Ishikawa (cell line): ENCODE results near the gene NDST1.
A peak's percentile ranks its signal among the peaks of the same experiment; 100 is the strongest.

Experiments
- CEBPB ChIP-seq: IDR thresholded peaks from 2 replicates; pipeline ENCODE4 v1.6.1; 2012
- CREB1 ChIP-seq: IDR thresholded peaks from 2 replicates; pipeline ENCODE4 v1.6.1; 2012; ENCODE audit warnings: low read depth
- EGR1 ChIP-seq: IDR thresholded peaks from 2 replicates; pipeline ENCODE4 v1.6.1; 2012
- EP300 ChIP-seq: IDR thresholded peaks from 2 replicates; pipeline ENCODE4 v1.6.1; 2012; ENCODE audit warnings: borderline replicate concordance
- FOXM1 ChIP-seq: IDR thresholded peaks from 2 replicates; pipeline ENCODE4 v1.6.1; 2012; ENCODE audit warnings: low read depth, borderline replicate concordance
- NFIC ChIP-seq: IDR thresholded peaks from 2 replicates; pipeline ENCODE4 v1.6.1; 2012
- RAD21 ChIP-seq: IDR thresholded peaks from 2 replicates; pipeline ENCODE4 v1.6.1; 2012; ENCODE audit warnings: low read depth
- TAF1 ChIP-seq: IDR thresholded peaks from 2 replicates; pipeline ENCODE4 v1.6.1; 2012; ENCODE audit warnings: low read depth, mild to moderate bottlenecking
- TCF12 ChIP-seq: IDR thresholded peaks from 2 replicates; pipeline ENCODE4 v1.6.1; 2012; ENCODE audit warnings: low read depth
- TEAD4 ChIP-seq: IDR thresholded peaks from 2 replicates; pipeline ENCODE4 v1.6.1; 2012
- USF1 ChIP-seq: IDR thresholded peaks from 2 replicates; pipeline ENCODE4 v1.6.1; 2012
- YY1 ChIP-seq: IDR thresholded peaks from 2 replicates; pipeline ENCODE4 v1.6.1; 2012; ENCODE audit warnings: low read depth
- ZBTB7A ChIP-seq: IDR thresholded peaks from 2 replicates; pipeline ENCODE4 v1.6.1; 2012; ENCODE audit warnings: low read depth
- TF ChIP-seq, protein P1 (sequence below): IDR thresholded peaks from 2 replicates; pipeline ENCODE4 v1.6.1; 2012; ENCODE audit warnings: low read depth, mild to moderate bottlenecking
- TF ChIP-seq, protein P2 (sequence below): IDR thresholded peaks from 2 replicates; pipeline ENCODE4 v1.6.1; 2012

Gene NDST1

DNA sequence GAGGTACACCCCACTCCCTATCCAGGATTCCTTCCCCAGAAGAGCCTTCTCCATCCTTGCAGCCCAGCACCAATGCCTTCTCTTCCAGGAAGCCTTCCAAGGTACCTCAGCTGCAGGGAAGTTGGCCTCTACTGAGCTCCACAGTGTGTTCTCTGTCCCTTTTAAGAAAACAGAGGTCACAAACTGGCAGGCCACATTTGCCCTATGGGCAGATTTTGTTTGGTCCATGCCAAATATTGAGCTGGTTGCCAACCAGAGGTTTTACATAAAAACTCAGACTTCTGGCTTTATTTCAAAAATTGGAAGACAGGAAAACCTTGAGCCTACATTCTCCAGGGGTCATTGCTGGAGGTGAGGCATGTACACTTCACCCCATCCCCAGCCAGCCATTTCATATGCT is 9.0 kb upstream of the NDST1 start:
- TF ChIP-seq ZBTB7A, result no peak

DNA sequence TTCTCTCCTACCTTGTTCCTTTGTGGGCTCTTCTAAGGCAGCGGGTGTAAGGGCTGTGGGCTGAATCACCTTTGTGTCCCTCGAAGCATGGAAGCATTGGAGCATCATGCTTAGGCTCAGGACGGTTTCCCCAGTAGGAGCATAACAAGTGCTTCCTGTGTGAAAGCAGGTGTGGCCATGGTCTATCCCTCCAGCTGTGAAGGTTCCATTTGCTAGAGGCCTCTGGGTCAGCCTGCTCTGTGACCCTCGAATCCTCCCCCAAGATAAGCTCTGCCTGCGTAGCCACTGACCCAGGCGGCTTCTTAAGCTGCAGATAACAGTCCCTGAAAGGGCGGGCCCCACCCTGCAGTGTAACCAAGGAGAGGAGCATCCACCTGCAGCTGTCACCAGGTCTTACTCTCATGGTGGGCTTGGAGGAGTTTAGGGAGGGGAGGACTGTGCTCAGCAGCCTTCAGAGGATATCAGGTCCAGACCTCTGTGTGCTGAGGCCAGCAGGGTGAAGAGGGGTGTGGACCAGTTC is 8.4 kb upstream of the NDST1 start:
- TF ChIP-seq, protein P1, sequence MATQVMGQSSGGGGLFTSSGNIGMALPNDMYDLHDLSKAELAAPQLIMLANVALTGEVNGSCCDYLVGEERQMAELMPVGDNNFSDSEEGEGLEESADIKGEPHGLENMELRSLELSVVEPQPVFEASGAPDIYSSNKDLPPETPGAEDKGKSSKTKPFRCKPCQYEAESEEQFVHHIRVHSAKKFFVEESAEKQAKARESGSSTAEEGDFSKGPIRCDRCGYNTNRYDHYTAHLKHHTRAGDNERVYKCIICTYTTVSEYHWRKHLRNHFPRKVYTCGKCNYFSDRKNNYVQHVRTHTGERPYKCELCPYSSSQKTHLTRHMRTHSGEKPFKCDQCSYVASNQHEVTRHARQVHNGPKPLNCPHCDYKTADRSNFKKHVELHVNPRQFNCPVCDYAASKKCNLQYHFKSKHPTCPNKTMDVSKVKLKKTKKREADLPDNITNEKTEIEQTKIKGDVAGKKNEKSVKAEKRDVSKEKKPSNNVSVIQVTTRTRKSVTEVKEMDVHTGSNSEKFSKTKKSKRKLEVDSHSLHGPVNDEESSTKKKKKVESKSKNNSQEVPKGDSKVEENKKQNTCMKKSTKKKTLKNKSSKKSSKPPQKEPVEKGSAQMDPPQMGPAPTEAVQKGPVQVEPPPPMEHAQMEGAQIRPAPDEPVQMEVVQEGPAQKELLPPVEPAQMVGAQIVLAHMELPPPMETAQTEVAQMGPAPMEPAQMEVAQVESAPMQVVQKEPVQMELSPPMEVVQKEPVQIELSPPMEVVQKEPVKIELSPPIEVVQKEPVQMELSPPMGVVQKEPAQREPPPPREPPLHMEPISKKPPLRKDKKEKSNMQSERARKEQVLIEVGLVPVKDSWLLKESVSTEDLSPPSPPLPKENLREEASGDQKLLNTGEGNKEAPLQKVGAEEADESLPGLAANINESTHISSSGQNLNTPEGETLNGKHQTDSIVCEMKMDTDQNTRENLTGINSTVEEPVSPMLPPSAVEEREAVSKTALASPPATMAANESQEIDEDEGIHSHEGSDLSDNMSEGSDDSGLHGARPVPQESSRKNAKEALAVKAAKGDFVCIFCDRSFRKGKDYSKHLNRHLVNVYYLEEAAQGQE, result no peak
- TF ChIP-seq USF1 (no peak), TAF1 (no peak), TCF12 (no peak), EGR1 (no peak), EP300 (0 out of 2 replicates have a peak, but pooled peaks have one; percentile 36)
- TF ChIP-seq, protein P2, sequence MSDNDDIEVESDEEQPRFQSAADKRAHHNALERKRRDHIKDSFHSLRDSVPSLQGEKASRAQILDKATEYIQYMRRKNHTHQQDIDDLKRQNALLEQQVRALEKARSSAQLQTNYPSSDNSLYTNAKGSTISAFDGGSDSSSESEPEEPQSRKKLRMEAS, result peak; percentile 19; the same call in 1 of the 2 replicates

GRCh38 chr5:150500328-150500841 is 7.5 kb upstream of the NDST1 start:
- TF ChIP-seq TCF12 (no peak), RAD21 (no peak), NFIC (no peak), TEAD4 (no peak), TAF1 (no peak), FOXM1 (no peak), CREB1 (no peak), USF1 (no peak), EGR1 (no peak), CEBPB (no peak), YY1 (no peak), EP300 (no peak), ZBTB7A (no peak)
- TF ChIP-seq, protein P2, result no peak
- TF ChIP-seq, protein P1, result no peak

GRCh38 chr5:150500905-150501304 is 7.0 kb upstream of the NDST1 start:
- TF ChIP-seq CEBPB (no peak), CREB1 (no peak)

DNA sequence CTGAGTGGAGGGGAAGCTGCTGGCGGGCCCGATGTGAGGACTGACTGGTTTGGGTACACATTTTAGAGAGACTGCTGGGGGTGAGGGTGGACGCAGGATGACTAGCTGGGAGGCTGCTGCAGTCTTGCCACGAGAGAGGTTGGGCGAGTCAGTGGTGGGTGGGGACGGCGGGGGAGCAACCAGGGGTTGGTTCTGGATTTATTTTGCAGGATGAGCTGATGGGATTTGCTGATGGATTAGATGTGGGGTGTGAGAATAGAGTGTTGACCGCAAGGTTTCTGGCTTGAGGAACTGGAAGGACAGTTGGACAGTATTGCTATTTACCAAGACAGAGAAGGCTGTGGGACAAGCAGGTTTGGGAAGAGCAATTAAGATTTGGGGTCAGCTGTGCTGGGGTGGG is 5.8 kb upstream of the NDST1 start:
- TF ChIP-seq TAF1 (no peak), NFIC (no peak), CEBPB (no peak), ZBTB7A (no peak), USF1 (no peak), YY1 (no peak), RAD21 (no peak), CREB1 (no peak), TEAD4 (no peak), EGR1 (no peak), EP300 (no peak), TCF12 (no peak), FOXM1 (no peak)
- TF ChIP-seq, protein P1, result no peak
- TF ChIP-seq, protein P2, result no peak
